Mesendoderm (in vitro differentiated cells): Measurements from ENCODE around the gene TTC33.

ENCODE experiments used
- DNase-seq: peaks from one replicate; pipeline ENCODE4 v3.0.0; 2013
- H2AK5ac ChIP-seq: 2 replicates; pipeline ENCODE4 v1.6.1; 2013; ENCODE audit warnings: low read length, inconsistent platforms
- H2BK120ac ChIP-seq: 2 replicates; pipeline ENCODE4 v1.6.1; 2013; ENCODE audit warnings: low read depth, mild to moderate bottlenecking, low read length, moderate library complexity, mixed read lengths
- H2BK15ac ChIP-seq: replicated peaks from 2 replicates; pipeline ENCODE4 v1.6.1; 2013; ENCODE audit warnings: low read depth, mild to moderate bottlenecking, moderate library complexity
- H2BK5ac ChIP-seq: 2 replicates; pipeline ENCODE4 v1.6.1; 2013; ENCODE audit warnings: low read length, inconsistent platforms
- H3K18ac ChIP-seq: 2 replicates; pipeline ENCODE4 v1.6.1; 2013; ENCODE audit warnings: mild to moderate bottlenecking, low read length, mixed read lengths
- H3K23ac ChIP-seq: one replicate; pipeline ENCODE4 v1.6.1; 2013; ENCODE audit warnings: low read length
- H3K27ac ChIP-seq: 2 replicates; pipeline ENCODE4 v1.5.1; 2013; ENCODE audit warnings: low read depth, mild to moderate bottlenecking, inconsistent platforms, low read length, moderate library complexity
- H3K27me3 ChIP-seq: 2 replicates; pipeline ENCODE4 v1.6.1; 2013; ENCODE audit warnings: low read length, control low read depth, mild to moderate bottlenecking, inconsistent platforms; ENCODE audit not compliant: insufficient read depth, poor library complexity
- H3K36me3 ChIP-seq: 2 replicates; pipeline ENCODE4 v1.6.1; 2013; ENCODE audit warnings: low read length, inconsistent platforms; ENCODE audit not compliant: control insufficient read depth, insufficient read depth
- H3K4ac ChIP-seq: one replicate; pipeline ENCODE4 v1.6.1; 2013; ENCODE audit warnings: low read depth, mild to moderate bottlenecking, low read length, moderate library complexity
- H3K4me1 ChIP-seq: 2 replicates; pipeline ENCODE4 v1.6.1; 2013; ENCODE audit warnings: low read depth, low read length, inconsistent platforms; ENCODE audit not compliant: control insufficient read depth
- H3K4me2 ChIP-seq: 2 replicates; pipeline ENCODE4 v1.6.1; 2013; ENCODE audit warnings: low read length
- H3K4me3 ChIP-seq: 2 replicates; pipeline ENCODE4 v1.5.1; 2013; ENCODE audit warnings: mild to moderate bottlenecking, low read length
- H3K56ac ChIP-seq: one replicate; pipeline ENCODE4 v1.6.1; 2013; ENCODE audit warnings: low read length
- H3K79me1 ChIP-seq: 2 replicates; pipeline ENCODE4 v1.6.1; 2013; ENCODE audit warnings: low read length, inconsistent platforms
- H3K79me2 ChIP-seq: 2 replicates; pipeline ENCODE4 v1.6.1; 2013; ENCODE audit warnings: mild to moderate bottlenecking, low read length; ENCODE audit not compliant: control insufficient read depth, insufficient read depth
- H3K9ac ChIP-seq: 2 replicates; pipeline ENCODE4 v1.6.1; 2013; ENCODE audit warnings: low read length, inconsistent platforms
- H4K5ac ChIP-seq: one replicate; pipeline ENCODE4 v1.6.1; 2013; ENCODE audit warnings: low read length
- H4K8ac ChIP-seq: one replicate; pipeline ENCODE4 v1.6.1; 2013; ENCODE audit warnings: low read depth, mild to moderate bottlenecking, control low read depth, low read length, moderate library complexity
- WGBS: extraction: QIAGEN DNeasy Blood & Tissue Kit; methylation state at CpG from one replicate; pipeline ENCODE4 v1.1.7; 2013; ENCODE audit warnings: low lambda C conversion rate, missing lambda C conversion rate; ENCODE audit not compliant: insufficient coverage; ENCODE audit errors: extremely low coverage; 5-methylcytosine and 5-hydroxymethylcytosine counted together

TTC33 gene

GRCh38 chr5:40556811-40557210, 198.9 kb downstream of the TTC33 start:
- no peaks in the 10 kb centered on the region for H3K36me3 ChIP-seq
- H3K56ac ChIP-seq: no peak overlapping the region
- H2BK15ac ChIP-seq: no peak overlapping the region

GRCh38 chr5:40555886-40556285, 199.9 kb downstream of the TTC33 start:
- Histone ChIP-seq H3K36me3 (no peaks in the 10 kb centered on the region), H2BK5ac (no peak overlapping the region), H3K4me2 (no peak overlapping the region), H3K4me1 (no peaks in the 10 kb centered on the region), H3K27me3 (no peaks in the 10 kb centered on the region), H3K79me1 (no peaks in the 10 kb centered on the region), H3K4me3 (no peak overlapping the region), H4K8ac (no peak overlapping the region), H3K4ac (no peak overlapping the region), H3K9ac (no peak overlapping the region), H3K23ac (no peak overlapping the region), H2AK5ac (no peak overlapping the region), H3K27ac (no peak overlapping the region), H2BK15ac (no peak overlapping the region), H4K5ac (no peak overlapping the region), H3K18ac (no peak overlapping the region), H3K56ac (no peak overlapping the region), H2BK120ac (no peak overlapping the region), H3K79me2 (no peaks in the 10 kb centered on the region)
- DNase-seq: no peak
- no CpG with 5 or more reads among the region's 1 CpG for WGBS

More at GRCh38 chr5:40556811-40557210, 198.9 kb downstream of the TTC33 start:
- H2BK5ac ChIP-seq: no peak overlapping the region
- no peaks in the 10 kb centered on the region for H3K79me1 ChIP-seq
- no peaks in the 10 kb centered on the region for H3K27me3 ChIP-seq
- no peaks in the 10 kb centered on the region for H3K79me2 ChIP-seq
- no peak overlapping the region for H3K4me3 ChIP-seq
- no peak overlapping the region for H3K27ac ChIP-seq
- no peak overlapping the region for H3K23ac ChIP-seq
- no peak overlapping the region for H2BK120ac ChIP-seq
- H3K18ac ChIP-seq: no peak overlapping the region
- H3K9ac ChIP-seq: no peak overlapping the region
- no peak overlapping the region for H3K4me2 ChIP-seq
- H3K4me1 ChIP-seq: no peaks in the 10 kb centered on the region
- no peak overlapping the region for H4K8ac ChIP-seq
- H4K5ac ChIP-seq: no peak overlapping the region
- no peak overlapping the region for H3K4ac ChIP-seq
- no peak for DNase-seq
- no peak overlapping the region for H2AK5ac ChIP-seq

- Histone ChIP-seq H4K5ac (no peak overlapping the region), H3K36me3 (no peaks in the 10 kb centered on the region), H3K4me2 (no peak overlapping the region), H3K18ac (no peak overlapping the region), H3K27me3 (no peaks in the 10 kb centered on the region), H3K79me1 (no peaks in the 10 kb centered on the region), H3K23ac (no peak overlapping the region), H3K79me2 (no peaks in the 10 kb centered on the region), H2BK5ac (no peak overlapping the region), H4K8ac (no peak overlapping the region), H2BK15ac (no peak overlapping the region), H3K4me1 (no peaks in the 10 kb centered on the region), H3K27ac (no peak overlapping the region), H3K4me3 (no peak overlapping the region), H3K56ac (no peak overlapping the region), H2BK120ac (no peak overlapping the region), H3K9ac (no peak overlapping the region), H3K4ac (no peak overlapping the region), H2AK5ac (no peak overlapping the region)
- no CpG with 5 or more reads among the region's 1 CpG for WGBS
- no peak for DNase-seq
Observed at GRCh38 chr5:40554813-40555212, 200.9 kb downstream of the TTC33 start.

- H3K18ac ChIP-seq: no peak overlapping the region
- H3K56ac ChIP-seq: no peak overlapping the region
- H2BK120ac ChIP-seq: no peak overlapping the region
- no peaks in the 10 kb centered on the region for H3K79me1 ChIP-seq
- H4K8ac ChIP-seq: no peak overlapping the region
- no peak overlapping the region for H3K23ac ChIP-seq
- no peak overlapping the region for H2AK5ac ChIP-seq
- no peak overlapping the region for H3K27ac ChIP-seq
- no peaks in the 10 kb centered on the region for H3K27me3 ChIP-seq
- H3K9ac ChIP-seq: no peak overlapping the region
- H3K4me3 ChIP-seq: no peak overlapping the region
- H3K36me3 ChIP-seq: no peaks in the 10 kb centered on the region
- H3K4me1 ChIP-seq: no peaks in the 10 kb centered on the region
- H3K79me2 ChIP-seq: no peaks in the 10 kb centered on the region
- no peak overlapping the region for H2BK5ac ChIP-seq
- no peak overlapping the region for H2BK15ac ChIP-seq
- H3K4me2 ChIP-seq: no peak overlapping the region
- no peak overlapping the region for H4K5ac ChIP-seq
- no CpG with 5 or more reads among the region's 1 CpG for WGBS
- H3K4ac ChIP-seq: no peak overlapping the region
- no peak for DNase-seq
Observed at GRCh38 chr5:40554054-40554453, 201.7 kb downstream of the TTC33 start.

- Histone ChIP-seq H2BK120ac (no peak overlapping the region), H2AK5ac (no peak overlapping the region), H2BK15ac (no peak overlapping the region), H2BK5ac (no peak overlapping the region), H3K36me3 (no peaks in the 10 kb centered on the region), H3K27me3 (no peaks in the 10 kb centered on the region), H3K4me2 (no peak overlapping the region), H3K18ac (no peak overlapping the region), H3K4me1 (no peaks in the 10 kb centered on the region), H3K9ac (no peak overlapping the region), H3K23ac (no peak overlapping the region), H3K4ac (no peak overlapping the region), H3K27ac (no peak overlapping the region), H4K5ac (no peak overlapping the region), H4K8ac (no peak overlapping the region), H3K56ac (no peak overlapping the region), H3K4me3 (no peak overlapping the region), H3K79me2 (no peaks in the 10 kb centered on the region), H3K79me1 (no peaks in the 10 kb centered on the region)
- no CpG with 5 or more reads among the region's 3 CpGs for WGBS
- DNase-seq: no peak
Observed at GRCh38 chr5:40552981-40553380, 202.8 kb downstream of the TTC33 start.
